HepG2 (cell line): ENCODE data around the gene JADE2. TPM values are rescaled to one million over a fixed set of nuclear protein-coding genes. Genes with fewer than 3 reads are reported as not detected.

Experiments used
- HCFC1 ChIP-seq: fragments of 150-350 bp; IDR thresholded peaks from 2 replicates; pipeline ENCODE4 v1.6.1; 2014; ENCODE audit warnings: low read depth, low read length
- JDP2 ChIP-seq: sonication (generic); formaldehyde crosslinking; IDR thresholded peaks from 2 replicates; pipeline ENCODE4 v1.8.1; 2022; ENCODE audit warnings: missing genetic modification reagents, borderline replicate concordance
- JUN ChIP-seq: sonication (generic); formaldehyde crosslinking; IDR thresholded peaks from 2 replicates; pipeline ENCODE4 v1.4.0; 2020; ENCODE audit warnings: mild to moderate bottlenecking, missing genetic modification reagents
- NFRKB ChIP-seq: fragments of 450-650 bp; IDR thresholded peaks from 2 replicates; pipeline ENCODE4 v1.6.1; 2017
- PITX1 ChIP-seq: sonication (generic); formaldehyde crosslinking; IDR thresholded peaks from 2 replicates; pipeline ENCODE4 v1.5.1; 2020; ENCODE audit warnings: mild to moderate bottlenecking, missing genetic modification reagents
- SRY ChIP-seq: sonication (generic); formaldehyde crosslinking; IDR thresholded peaks from 2 replicates; pipeline ENCODE4 v1.8.0; 2022; ENCODE audit warnings: mild to moderate bottlenecking, missing genetic modification reagents
- ZBTB40 ChIP-seq, 2 experiments: fragments of 450-650 bp in 1 of 2; sonication (generic) in 1 of 2; formaldehyde crosslinking in 1 of 2; IDR thresholded peaks; 2 replicates each; pipeline versions ENCODE4 v1.6.1 to v1.8.0; 2016 to 2022; ENCODE audit warnings: antibody characterized with exemption in 1 of 2, mild to moderate bottlenecking in 1 of 2, missing genetic modification reagents in 1 of 2
- ZNF260 ChIP-seq: sonication (generic); formaldehyde crosslinking; IDR thresholded peaks from 2 replicates; pipeline ENCODE4 v1.4.0; 2020; ENCODE audit warnings: missing genetic modification reagents, low read depth, mild to moderate bottlenecking, borderline replicate concordance
- ZNF724P ChIP-seq: sonication (generic); formaldehyde crosslinking; IDR thresholded peaks from 2 replicates; pipeline ENCODE4 v1.8.0; 2022; ENCODE audit warnings: missing genetic modification reagents, borderline replicate concordance
- polyA plus RNA-seq, 8 experiments: library from polyadenylated mRNA; depleted of rRNA in 3 of 8; stranded (reverse) in 7 of 8; unstranded in 1 of 8; fragments of >200 nt; fragmentation: Illumina TruSeq in 4 of 8; extraction: Trizol in 4 of 8; gene quantifications; 2 replicates each; pipeline versions ENCODE4 v1.2.1 to v1.2.3, GENCODE V29; 2011 to 2016; ENCODE audit warnings: low read depth in 4 of 8, missing spikeins in 1 of 8, mixed read lengths in 1 of 8; ENCODE audit not compliant: insufficient read depth in 1 of 8
- total RNA-seq, 5 experiments: library from RNA; depleted of rRNA; stranded (reverse); fragments of >200 nt; fragmentation: Illumina TruSeq; extraction: Trizol; gene quantifications; 2 replicates each; pipeline ENCODE4 v1.2.3, GENCODE V29; 2016; ENCODE audit warnings: low read depth in 1 of 5
- TF ChIP-seq, protein P1 (sequence below): sonication (generic); formaldehyde crosslinking; IDR thresholded peaks from 2 replicates; pipeline ENCODE4 v1.8.1; 2023; ENCODE audit warnings: mild to moderate bottlenecking, moderate library complexity, missing genetic modification reagents
- TF ChIP-seq, protein P2 (sequence below): sonication (generic); formaldehyde crosslinking; IDR thresholded peaks from 2 replicates; pipeline ENCODE4 v1.8.0; 2022; ENCODE audit warnings: mild to moderate bottlenecking, missing genetic modification reagents, moderate library complexity
- TF ChIP-seq, protein P3 (sequence below): sonication (generic); formaldehyde crosslinking; IDR thresholded peaks from 2 replicates; pipeline ENCODE4 v1.8.1; 2022; ENCODE audit warnings: mild to moderate bottlenecking, missing genetic modification reagents
- TF ChIP-seq, protein P4 (sequence below): sonication (generic); formaldehyde crosslinking; IDR thresholded peaks from 2 replicates; pipeline ENCODE4 v1.5.0; 2020; ENCODE audit warnings: mild to moderate bottlenecking, missing genetic modification reagents

Gene JADE2
- total and polyA plus RNA-seq, 2 of the 13 experiments (the other 11 are each of a cell fraction or from before 2014, with no cell fraction given), result 7.5 to 15.1 TPM

DNA sequence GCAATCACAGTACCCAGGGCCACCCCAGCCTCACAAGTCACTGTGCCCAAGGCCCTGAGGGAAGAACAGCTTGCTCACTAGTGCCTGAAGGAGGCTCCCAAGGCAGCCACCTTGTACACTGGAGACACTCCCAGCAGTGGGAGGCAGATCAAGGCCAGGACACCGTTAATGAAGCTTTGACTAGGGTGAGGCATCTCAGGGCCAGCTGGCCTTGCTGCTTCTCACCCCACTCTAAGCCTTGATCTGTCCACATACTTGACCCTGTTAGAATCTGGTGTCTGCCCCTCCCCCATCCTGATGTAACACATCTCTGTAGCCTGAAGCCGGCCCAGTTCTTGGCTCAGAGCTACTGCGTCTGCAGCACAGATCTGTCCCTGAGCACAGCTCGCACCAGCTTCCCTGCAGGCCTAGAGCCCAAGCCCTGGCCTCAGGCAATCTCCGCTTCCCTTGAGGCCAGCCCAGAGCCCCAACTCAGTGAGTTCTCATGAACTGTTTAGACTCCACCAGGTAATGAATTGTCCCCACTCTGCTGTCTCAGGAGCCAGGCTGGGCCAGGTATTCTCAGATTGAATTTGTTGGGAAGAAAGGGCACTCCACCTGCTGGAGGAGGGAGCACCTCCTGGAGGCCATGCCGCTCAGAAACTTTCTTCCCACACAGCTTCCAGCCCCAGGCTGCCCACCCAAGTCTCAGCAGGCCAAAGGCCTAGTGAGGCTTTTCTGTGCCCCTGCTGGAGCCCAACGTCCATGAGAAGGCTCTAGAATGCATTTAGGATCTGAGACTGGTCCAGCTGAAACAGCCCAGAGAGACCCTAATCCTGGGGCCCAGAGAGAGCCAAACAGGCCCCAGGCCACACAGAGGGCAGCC is 13.4 kb upstream of the JADE2 start (continued):
- TF ChIP-seq ZBTB40 (IDR thresholded peaks at IDR 0.05) (no peak), ZBTB40 (CRISPR knock-in tag; IDR thresholded peaks at IDR 0.05) (no peak; the same call in 1 of the 2 replicates), JDP2 (no peak), ZNF260 (no peak), PITX1 (0 out of 2 replicates have a peak, but pooled peaks have one; percentile 18), HCFC1 (no peak), NFRKB (no peak), ZNF724P (CRISPR knock-in tag) (no peak), JUN (CRISPR knock-in tag) (no peak), SRY (CRISPR knock-in tag) (no peak)
- TF ChIP-seq, protein P1, sequence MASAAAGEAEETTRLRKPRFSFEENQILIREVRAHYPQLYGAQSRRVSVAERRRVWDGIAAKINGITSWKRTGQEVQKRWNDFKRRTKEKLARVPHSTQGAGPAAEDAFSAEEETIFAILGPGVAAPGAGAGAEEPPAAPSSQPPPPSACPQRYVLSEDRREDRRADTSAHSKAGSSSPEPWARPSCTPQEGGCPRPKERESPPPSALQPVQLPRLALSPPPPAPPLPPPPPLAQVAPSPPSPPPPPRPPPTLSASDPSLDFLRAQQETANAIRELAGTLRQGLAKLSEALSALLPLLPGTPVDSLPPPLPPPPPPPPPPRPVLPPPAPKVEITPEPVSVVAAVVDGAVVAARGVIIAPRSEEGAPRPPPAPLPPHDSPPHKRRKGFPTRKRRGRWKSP (CRISPR knock-in tag), result no peak
- TF ChIP-seq, protein P2, sequence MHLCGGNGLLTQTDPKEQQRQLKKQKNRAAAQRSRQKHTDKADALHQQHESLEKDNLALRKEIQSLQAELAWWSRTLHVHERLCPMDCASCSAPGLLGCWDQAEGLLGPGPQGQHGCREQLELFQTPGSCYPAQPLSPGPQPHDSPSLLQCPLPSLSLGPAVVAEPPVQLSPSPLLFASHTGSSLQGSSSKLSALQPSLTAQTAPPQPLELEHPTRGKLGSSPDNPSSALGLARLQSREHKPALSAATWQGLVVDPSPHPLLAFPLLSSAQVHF (CRISPR knock-in tag), result no peak
- TF ChIP-seq, protein P3, sequence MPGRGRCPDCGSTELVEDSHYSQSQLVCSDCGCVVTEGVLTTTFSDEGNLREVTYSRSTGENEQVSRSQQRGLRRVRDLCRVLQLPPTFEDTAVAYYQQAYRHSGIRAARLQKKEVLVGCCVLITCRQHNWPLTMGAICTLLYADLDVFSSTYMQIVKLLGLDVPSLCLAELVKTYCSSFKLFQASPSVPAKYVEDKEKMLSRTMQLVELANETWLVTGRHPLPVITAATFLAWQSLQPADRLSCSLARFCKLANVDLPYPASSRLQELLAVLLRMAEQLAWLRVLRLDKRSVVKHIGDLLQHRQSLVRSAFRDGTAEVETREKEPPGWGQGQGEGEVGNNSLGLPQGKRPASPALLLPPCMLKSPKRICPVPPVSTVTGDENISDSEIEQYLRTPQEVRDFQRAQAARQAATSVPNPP, result no peak
- TF ChIP-seq, protein P4, sequence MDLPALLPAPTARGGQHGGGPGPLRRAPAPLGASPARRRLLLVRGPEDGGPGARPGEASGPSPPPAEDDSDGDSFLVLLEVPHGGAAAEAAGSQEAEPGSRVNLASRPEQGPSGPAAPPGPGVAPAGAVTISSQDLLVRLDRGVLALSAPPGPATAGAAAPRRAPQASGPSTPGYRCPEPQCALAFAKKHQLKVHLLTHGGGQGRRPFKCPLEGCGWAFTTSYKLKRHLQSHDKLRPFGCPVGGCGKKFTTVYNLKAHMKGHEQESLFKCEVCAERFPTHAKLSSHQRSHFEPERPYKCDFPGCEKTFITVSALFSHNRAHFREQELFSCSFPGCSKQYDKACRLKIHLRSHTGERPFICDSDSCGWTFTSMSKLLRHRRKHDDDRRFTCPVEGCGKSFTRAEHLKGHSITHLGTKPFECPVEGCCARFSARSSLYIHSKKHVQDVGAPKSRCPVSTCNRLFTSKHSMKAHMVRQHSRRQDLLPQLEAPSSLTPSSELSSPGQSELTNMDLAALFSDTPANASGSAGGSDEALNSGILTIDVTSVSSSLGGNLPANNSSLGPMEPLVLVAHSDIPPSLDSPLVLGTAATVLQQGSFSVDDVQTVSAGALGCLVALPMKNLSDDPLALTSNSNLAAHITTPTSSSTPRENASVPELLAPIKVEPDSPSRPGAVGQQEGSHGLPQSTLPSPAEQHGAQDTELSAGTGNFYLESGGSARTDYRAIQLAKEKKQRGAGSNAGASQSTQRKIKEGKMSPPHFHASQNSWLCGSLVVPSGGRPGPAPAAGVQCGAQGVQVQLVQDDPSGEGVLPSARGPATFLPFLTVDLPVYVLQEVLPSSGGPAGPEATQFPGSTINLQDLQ (CRISPR knock-in tag), result no peak
